ENCODE data around the gene SWSAP1.

SWSAP1 gene

DNA sequence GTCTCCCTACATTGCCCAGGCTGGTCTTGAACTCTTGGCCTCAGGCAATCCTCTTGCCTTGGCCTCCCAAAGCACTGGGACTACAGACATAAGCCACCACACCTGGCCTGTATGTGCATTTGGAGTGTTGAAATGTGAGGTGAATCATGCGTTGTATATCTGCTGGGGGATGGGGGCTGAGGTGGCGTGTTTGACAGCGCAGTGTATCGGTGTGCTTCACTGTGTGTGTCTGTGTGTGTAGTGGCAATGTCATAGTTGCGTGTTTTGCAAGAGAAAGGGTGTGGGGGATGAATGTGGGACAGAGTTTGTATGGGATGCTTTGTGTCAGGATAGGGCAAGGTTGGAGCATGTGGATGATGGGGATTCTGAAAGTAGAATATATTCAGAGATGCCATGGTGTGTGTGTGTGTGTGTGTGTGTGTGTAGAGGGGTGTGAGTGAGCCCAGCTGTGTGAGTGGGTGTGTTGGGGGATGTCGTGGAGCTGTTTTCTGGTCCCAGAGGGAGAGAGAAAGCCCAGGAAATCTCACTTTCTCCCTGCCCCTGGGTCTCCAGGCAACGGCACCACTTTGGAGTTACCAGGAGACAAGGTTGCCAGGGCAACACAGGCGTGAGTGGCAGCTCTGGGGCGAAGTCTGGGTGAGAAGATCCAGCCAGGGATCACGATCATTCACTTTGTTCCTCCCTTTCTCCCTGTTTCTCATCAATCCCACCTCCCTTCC, 1.1 kb upstream of the SWSAP1 start:
- TF ChIP-seq FOXM1 (IDR thresholded peaks at IDR 0.05; ENCODE audit: borderline replicate concordance, low read depth) (peak; percentile 65; the same call in 1 of the 2 replicates), ZBTB7A (IDR thresholded peaks at IDR 0.05; ENCODE audit: low read depth) (no peak), YY1 (IDR thresholded peaks at IDR 0.05; ENCODE audit: low read depth) (no peak), TAF1 (IDR thresholded peaks at IDR 0.05; ENCODE audit: low read depth) (no peak)

DNA sequence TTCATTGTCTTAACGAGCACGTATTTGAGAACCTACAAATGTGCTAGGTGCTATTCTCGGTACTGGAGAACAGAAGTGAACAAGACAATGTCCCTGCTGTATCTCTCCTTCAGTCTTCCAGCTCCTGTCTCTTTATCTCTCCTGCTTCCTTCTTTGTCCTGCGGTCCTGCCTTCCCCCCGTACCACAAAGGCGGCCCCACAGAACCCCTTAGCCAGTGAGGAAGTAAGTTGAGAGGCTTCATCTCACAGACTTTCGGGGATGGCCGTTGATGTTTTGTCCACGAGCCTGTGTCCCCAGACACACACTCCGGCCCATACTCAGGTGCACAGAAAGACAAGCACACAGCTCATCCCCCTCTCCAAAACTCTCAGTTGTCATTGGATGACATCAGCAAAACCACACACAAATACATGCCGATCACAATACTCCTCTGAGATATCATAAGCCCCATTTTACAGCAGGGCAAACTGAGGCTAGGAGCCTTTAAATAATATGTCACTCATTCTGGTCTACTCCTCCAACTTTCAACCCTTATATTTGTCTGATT, 507 bp upstream of the SWSAP1 start:
- TF ChIP-seq RAD21 (IDR thresholded peaks at IDR 0.05; ENCODE audit: low read depth) = no peak
- TF ChIP-seq CREB1 (IDR thresholded peaks at IDR 0.05; ENCODE audit: low read depth) = no peak
- TF ChIP-seq FOXM1 (IDR thresholded peaks at IDR 0.05; ENCODE audit: borderline replicate concordance, low read depth) = no peak
- TF ChIP-seq TCF12 (IDR thresholded peaks at IDR 0.05; ENCODE audit: low read depth) = no peak
- no peak for TF ChIP-seq YY1 (IDR thresholded peaks at IDR 0.05; ENCODE audit: low read depth)
- no peak for TF ChIP-seq REST (IDR thresholded peaks at IDR 0.05; ENCODE audit: low read depth)

DNA sequence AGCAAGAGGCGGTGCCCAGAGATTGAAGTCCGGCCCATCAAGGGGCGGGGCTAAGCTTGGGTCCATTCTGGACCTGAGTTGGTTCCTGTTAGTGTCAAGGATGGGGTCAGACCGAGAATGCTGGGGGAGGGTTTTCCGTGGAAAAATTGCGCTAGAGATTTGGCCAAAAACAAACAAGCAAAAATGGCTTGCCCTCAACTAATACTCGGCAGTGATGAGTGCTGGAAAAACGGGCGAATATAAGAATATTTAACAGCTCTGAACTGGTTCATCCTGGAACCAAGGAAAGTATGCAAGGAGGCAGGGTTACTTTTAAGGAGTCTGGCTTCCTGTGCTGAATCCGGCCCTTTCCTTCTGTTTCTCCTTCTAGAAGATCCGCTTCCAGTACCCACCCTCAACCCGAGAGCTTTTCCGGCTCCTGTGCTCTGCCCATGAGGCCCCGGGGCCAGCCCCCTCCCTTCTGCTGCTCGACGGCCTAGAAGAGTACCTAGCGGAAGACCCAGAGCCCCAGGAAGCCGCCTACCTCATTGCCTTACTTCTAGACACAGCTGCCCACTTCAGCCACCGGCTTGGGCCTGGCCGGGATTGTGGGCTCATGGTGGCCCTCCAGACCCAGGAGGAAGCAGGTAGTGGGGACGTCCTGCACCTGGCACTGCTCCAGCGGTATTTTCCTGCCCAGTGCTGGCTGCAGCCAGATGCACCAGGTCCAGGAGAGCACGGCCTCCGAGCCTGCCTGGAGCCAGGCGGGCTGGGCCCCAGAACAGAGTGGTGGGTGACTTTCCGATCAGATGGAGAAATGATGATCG, 880 bp downstream of the SWSAP1 start:
- no peak for TF ChIP-seq USF1 (IDR thresholded peaks at IDR 0.05)
- TF ChIP-seq RAD21 (IDR thresholded peaks at IDR 0.05; ENCODE audit: low read depth) = no peak
- TF ChIP-seq NFIC (IDR thresholded peaks at IDR 0.05) = no peak
- TF ChIP-seq TAF1 (IDR thresholded peaks at IDR 0.05; ENCODE audit: low read depth) = no peak; the same call in 1 of the 2 replicates
- TF ChIP-seq EP300 (IDR thresholded peaks at IDR 0.05; ENCODE audit: borderline replicate concordance) = no peak
- TF ChIP-seq TEAD4 (IDR thresholded peaks at IDR 0.05) = no peak
- TF ChIP-seq FOXM1 (IDR thresholded peaks at IDR 0.05; ENCODE audit: borderline replicate concordance, low read depth) = no peak
- no peak for TF ChIP-seq EGR1 (IDR thresholded peaks at IDR 0.05)

DNA sequence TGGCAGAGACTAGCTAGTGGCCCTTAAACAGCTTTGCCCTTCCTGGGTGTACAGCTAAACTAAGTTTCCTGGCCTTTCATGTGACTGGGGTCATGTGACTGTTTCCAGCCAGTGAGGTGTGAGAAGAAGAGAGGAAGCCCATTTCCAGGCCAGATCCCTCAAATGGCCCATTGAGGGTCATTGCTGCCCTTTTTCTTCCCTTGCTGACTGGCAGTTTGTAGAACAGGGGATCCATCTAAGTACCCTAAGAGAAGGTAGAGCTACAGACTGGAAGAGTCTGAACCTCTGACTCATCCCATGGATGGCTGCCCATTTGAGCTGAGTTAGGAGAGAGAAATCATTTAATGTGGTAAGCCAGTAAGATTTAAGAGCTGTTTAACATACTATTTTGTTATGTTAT, 2.8 kb downstream of the SWSAP1 start:
- TF ChIP-seq USF1 (IDR thresholded peaks at IDR 0.05) (peak; percentile 94), FOXM1 (IDR thresholded peaks at IDR 0.05; ENCODE audit: borderline replicate concordance, low read depth) (no peak)

DNA sequence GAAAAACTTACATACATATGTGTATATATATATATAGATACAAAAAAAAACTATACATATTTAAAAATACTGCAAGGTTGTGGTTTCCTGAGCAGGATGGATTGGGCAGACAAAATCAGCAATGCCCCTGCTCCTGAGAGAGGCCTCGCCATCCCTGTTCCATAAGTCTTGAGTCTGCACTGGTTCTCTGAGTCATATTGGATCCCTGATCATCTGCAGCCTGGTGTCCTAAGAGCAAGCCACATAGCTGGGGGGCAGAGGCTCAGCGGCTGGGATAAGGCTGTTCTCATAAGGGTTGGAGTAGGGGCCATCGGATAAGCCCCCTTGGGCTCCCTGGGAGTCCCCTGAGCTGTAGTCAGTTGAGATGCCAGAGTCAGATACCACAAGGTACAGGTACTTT, 3.3 kb downstream of the SWSAP1 start:
- TF ChIP-seq REST (IDR thresholded peaks at IDR 0.05; ENCODE audit: low read depth) (no peak), USF1 (IDR thresholded peaks at IDR 0.05) (no peak), TCF12 (IDR thresholded peaks at IDR 0.05; ENCODE audit: low read depth) (no peak), CEBPB (IDR thresholded peaks at IDR 0.05) (no peak), FOXM1 (IDR thresholded peaks at IDR 0.05; ENCODE audit: borderline replicate concordance, low read depth) (no peak), MAX (IDR thresholded peaks at IDR 0.05) (no peak), TAF1 (IDR thresholded peaks at IDR 0.05; ENCODE audit: low read depth) (no peak), EP300 (IDR thresholded peaks at IDR 0.05; ENCODE audit: borderline replicate concordance) (no peak), EGR1 (IDR thresholded peaks at IDR 0.05) (no peak), YY1 (IDR thresholded peaks at IDR 0.05; ENCODE audit: low read depth) (no peak), ZBTB7A (IDR thresholded peaks at IDR 0.05; ENCODE audit: low read depth) (no peak), TEAD4 (IDR thresholded peaks at IDR 0.05) (no peak)
